K562 (cell line): ENCODE measurements around the gene ZNF8. TPM values are rescaled to one million over a fixed set of nuclear protein-coding genes. Genes with fewer than 3 reads are reported as not detected.

ENCODE experiments used
- ASH1L ChIP-seq: fragments of 450-650 bp; IDR thresholded peaks from 2 replicates; pipeline ENCODE4 v1.6.1; 2018; ENCODE audit warnings: borderline replicate concordance, mild to moderate bottlenecking, low read depth; ENCODE audit not compliant: partially characterized antibody
- BDP1 ChIP-seq: IDR thresholded peaks from 3 replicates; pipeline ENCODE4 v1.6.1; 2011; ENCODE audit not compliant: insufficient read length, insufficient read depth
- BRD4 ChIP-seq: fragments of 200-600 bp; sonication (generic); IDR thresholded peaks from 2 replicates; pipeline ENCODE4 v1.6.1; 2017; ENCODE audit warnings: inconsistent platforms
- E2F1 ChIP-seq: sonication (generic); formaldehyde crosslinking; IDR thresholded peaks from 2 replicates; pipeline ENCODE4 v1.8.1; 2023; ENCODE audit warnings: mild to moderate bottlenecking, missing genetic modification reagents, moderate library complexity
- HNRNPH1 ChIP-seq: fragments of 200-400 bp; formaldehyde crosslinking; optimal IDR thresholded peaks from 2 replicates; pipeline ENCODE3; 2017; ENCODE audit warnings: low read depth, mild to moderate bottlenecking, low read length, moderate library complexity
- RFX5 ChIP-seq: IDR thresholded peaks from 2 replicates; pipeline ENCODE4 v1.6.1; 2011; ENCODE audit warnings: low read depth, mild to moderate bottlenecking, improper control_type of control experiment, low read length
- YBX1 ChIP-seq: fragments of 450-650 bp; IDR thresholded peaks from 2 replicates; pipeline ENCODE4 v1.7.1; 2016; ENCODE audit warnings: mild to moderate bottlenecking
- ZBTB11 ChIP-seq, 3 experiments: fragments of 200-800 bp in 1 of 3; fragments of 250-450 bp in 1 of 3; fragments of 450-650 bp in 1 of 3; sonication (Bioruptor Pico) in 1 of 3; sonication (Bioruptor generic) in 1 of 3; formaldehyde crosslinking in 1 of 3; IDR thresholded peaks; 2 replicates each; pipeline versions ENCODE4 v1.6.1 to v1.8.0; 2016 to 2022; ENCODE audit warnings: mild to moderate bottlenecking in 2 of 3, missing genetic modification characterization in 2 of 3, missing compliant biosample characterization in 1 of 3, moderate library complexity in 1 of 3
- ZNF143 ChIP-seq: sonication (generic); formaldehyde crosslinking; IDR thresholded peaks from 2 replicates; pipeline ENCODE4 v1.9.0; 2022; ENCODE audit warnings: mild to moderate bottlenecking, missing genetic modification reagents
- ZNF175 ChIP-seq: fragments of 200-800 bp; sonication (Bioruptor generic); IDR thresholded peaks from 2 replicates; pipeline ENCODE4 v1.6.1; 2016; ENCODE audit warnings: low read depth, mild to moderate bottlenecking, missing genetic modification characterization, missing compliant biosample characterization
- ZNF41 ChIP-seq: fragments of 250-450 bp; sonication (Bioruptor Pico); conservative IDR thresholded peaks from 2 replicates; pipeline ENCODE4 v1.4.0; 2020; ENCODE audit warnings: mild to moderate bottlenecking
- polyA plus RNA-seq, 8 experiments: library from polyadenylated mRNA; depleted of rRNA in 4 of 8; stranded (reverse) in 5 of 8; unstranded in 3 of 8; fragments of >200 nt; fragmentation: Nextera tagmentation in 2 of 8; fragmentation: Illumina TruSeq in 1 of 8; extraction: Ambion mirVana in 2 of 8; extraction: Trizol in 1 of 8; gene quantifications; 2 replicates each; pipeline versions ENCODE4 v1.2.1 to v1.2.3, GENCODE V29; 2011 to 2014; ENCODE audit warnings: inconsistent platforms in 1 of 8, missing spikeins in 1 of 8
- total RNA-seq, 7 experiments: library from RNA; depleted of rRNA in 6 of 7; stranded (reverse); fragments of >200 nt in 6 of 7; fragmentation: Illumina TruSeq in 2 of 7; extraction: Trizol in 2 of 7; gene quantifications; 2 replicates each; pipeline versions ENCODE4 v1.2.1 to v1.2.3, GENCODE V29; 2011 to 2021; ENCODE audit warnings: low replicate concordance in 1 of 7

Gene ZNF8
- total and polyA plus RNA-seq, 9 of the 15 experiments (the other 6 are each of a cell fraction or from before 2014, with no cell fraction given), result 0.71 to 7.7 (median 4.7) TPM

GRCh38 chr19:58305065-58305931 lies 26.5 kb downstream of the ZNF8 start, which contains the start of gene ERVK3-1 (continued):
- TF ChIP-seq ZBTB11 (CRISPR knock-in tag; IDR thresholded peaks at IDR 0.05) (peak; percentile 63 to 97 (median 81); a peak in 5 of 6 replicates), E2F1 (CRISPR knock-in tag) (peak; percentile 53; the same call in 1 of the 2 replicates), BRD4 (no peak), ASH1L (peak; percentile 58), BDP1 (no peak), ZNF143 (CRISPR knock-in tag) (peak; percentile 100), RFX5 (no peak), ZNF41 (no peak), ZNF175 (CRISPR knock-in tag) (no peak), HNRNPH1 (no peak), YBX1 (no peak)
- TF ChIP-seq, all 486 proteins: peak for 178
